WTC11 (cell line): ENCODE data around the gene NHERF2. TPM values are rescaled to one million over a fixed set of nuclear protein-coding genes. Genes with fewer than 3 reads are reported as not detected.

ENCODE experiments used
- ATAC-seq: fragments of 200-7000 bp; cut with Tn5 transposase; 2 replicates; pipeline ENCODE4 v1.10.0; 2021; ENCODE audit warnings: mild to moderate bottlenecking, moderate library complexity
- CTCF ChIA-PET: fragments of 300-600 bp; sonication (Branson Sonifier 250); formaldehyde crosslinking; loops from one replicate; lab custom pipeline; 2021; ENCODE audit warnings: antibody characterized with exemption; lab: Charles Lee
- POLR2A ChIA-PET: fragments of 350-600 bp; sonication (Branson Sonifier 250); formaldehyde crosslinking; loops from one replicate; lab custom pipeline; 2021; ENCODE audit warnings: antibody characterized with exemption; lab: Charles Lee
- DNase-seq: peaks from one replicate; pipeline ENCODE4 v3.0.0; 2021; ENCODE audit warnings: low spot score
- H3K27ac Mint-ChIP-seq: 2 replicates; pipeline ENCODE4 v1.8.0; 2021; ENCODE audit warnings: mixed read lengths
- H3K27me3 Mint-ChIP-seq: 2 replicates; pipeline ENCODE4 v1.8.0; 2021; ENCODE audit warnings: low read depth, mild to moderate bottlenecking, moderate library complexity, mixed read lengths
- H3K36me3 Mint-ChIP-seq: 2 replicates; pipeline ENCODE4 v1.8.0; 2021; ENCODE audit warnings: mixed read lengths
- H3K4me1 Mint-ChIP-seq: 2 replicates; pipeline ENCODE4 v1.8.0; 2022; ENCODE audit warnings: mixed read lengths
- H3K4me3 Mint-ChIP-seq: 2 replicates; pipeline ENCODE4 v1.8.0; 2021; ENCODE audit warnings: mild to moderate bottlenecking, moderate library complexity, mixed read lengths
- H3K9me3 Mint-ChIP-seq: 2 replicates; pipeline ENCODE4 v1.8.0; 2021; ENCODE audit warnings: mixed read lengths
- ATF1 ChIP-seq: sonication (generic); formaldehyde crosslinking; IDR thresholded peaks from 2 replicates; pipeline ENCODE4 v1.8.1; 2023; ENCODE audit warnings: mild to moderate bottlenecking, moderate library complexity, missing genetic modification reagents
- ATF3 ChIP-seq: sonication (generic); formaldehyde crosslinking; conservative IDR thresholded peaks from 2 replicates; pipeline ENCODE4 v1.8.1; 2022; ENCODE audit warnings: mild to moderate bottlenecking, missing genetic modification reagents
- ATF6 ChIP-seq: sonication (generic); formaldehyde crosslinking; IDR thresholded peaks from 2 replicates; pipeline ENCODE4 v1.8.1; 2023; ENCODE audit warnings: mild to moderate bottlenecking, missing genetic modification reagents
- FOXK1 ChIP-seq: sonication (generic); formaldehyde crosslinking; IDR thresholded peaks from 2 replicates; pipeline ENCODE4 v1.8.0; 2022; ENCODE audit warnings: mild to moderate bottlenecking, moderate library complexity, missing genetic modification reagents
- GABPB1 ChIP-seq: sonication (generic); formaldehyde crosslinking; IDR thresholded peaks from 2 replicates; pipeline ENCODE4 v1.8.1; 2023; ENCODE audit warnings: mild to moderate bottlenecking, missing genetic modification reagents
- GRHL2 ChIP-seq: fragments of 250-450 bp; sonication (Bioruptor Pico); IDR thresholded peaks from 2 replicates; pipeline ENCODE4 v1.8.0; 2022; ENCODE audit warnings: mild to moderate bottlenecking, moderate library complexity; ENCODE audit not compliant: insufficient replicate concordance, severe bottlenecking
- NFE2L1 ChIP-seq: sonication (generic); formaldehyde crosslinking; IDR thresholded peaks from 2 replicates; pipeline ENCODE4 v1.8.1; 2023; ENCODE audit warnings: missing genetic modification reagents
- NFYB ChIP-seq: sonication (generic); formaldehyde crosslinking; conservative IDR thresholded peaks from 2 replicates; pipeline ENCODE4 v1.8.0; 2022; ENCODE audit warnings: low read depth, missing genetic modification reagents
- NR3C1 ChIP-seq: sonication (generic); formaldehyde crosslinking; conservative IDR thresholded peaks from 2 replicates; pipeline ENCODE4 v1.8.1; 2023; ENCODE audit warnings: low read depth, mild to moderate bottlenecking, missing genetic modification reagents
- PRDM15 ChIP-seq: sonication (generic); formaldehyde crosslinking; IDR thresholded peaks from 2 replicates; pipeline ENCODE4 v1.8.0; 2022; ENCODE audit warnings: missing genetic modification reagents
- SOX15 ChIP-seq: fragments of 250-450 bp; sonication (Bioruptor Pico); IDR thresholded peaks from 2 replicates; pipeline ENCODE4 v1.9.0; 2021; ENCODE audit warnings: mild to moderate bottlenecking
- TEAD4 ChIP-seq: sonication (generic); formaldehyde crosslinking; IDR thresholded peaks from 2 replicates; pipeline ENCODE4 v1.8.0; 2022; ENCODE audit warnings: mild to moderate bottlenecking, missing genetic modification reagents
- USF2 ChIP-seq: sonication (generic); formaldehyde crosslinking; IDR thresholded peaks from 2 replicates; pipeline ENCODE4 v1.8.1; 2023; ENCODE audit warnings: mild to moderate bottlenecking, missing genetic modification reagents, moderate library complexity
- ZBTB21 ChIP-seq: sonication (generic); formaldehyde crosslinking; IDR thresholded peaks from 2 replicates; pipeline ENCODE4 v1.8.1; 2023; ENCODE audit warnings: mild to moderate bottlenecking, missing genetic modification reagents, borderline replicate concordance
- ZNF121 ChIP-seq: sonication (generic); formaldehyde crosslinking; IDR thresholded peaks from 2 replicates; pipeline ENCODE4 v1.8.0; 2023; ENCODE audit warnings: missing genetic modification reagents
- ZNF219 ChIP-seq: sonication (generic); formaldehyde crosslinking; IDR thresholded peaks from 2 replicates; pipeline ENCODE4 v1.8.0; 2023; ENCODE audit warnings: missing genetic modification reagents, mild to moderate bottlenecking, borderline replicate concordance
- ZNF263 ChIP-seq: sonication (generic); formaldehyde crosslinking; IDR thresholded peaks from 2 replicates; pipeline ENCODE4 v1.8.1; 2022; ENCODE audit warnings: low read depth, mild to moderate bottlenecking, moderate library complexity, missing genetic modification reagents
- ZNF416 ChIP-seq: fragments of 250-450 bp; sonication (Bioruptor Pico); IDR thresholded peaks from 2 replicates; pipeline ENCODE4 v1.9.0; 2021; ENCODE audit warnings: mild to moderate bottlenecking, inconsistent platforms
- ZNF423 ChIP-seq: fragments of 250-450 bp; sonication (Bioruptor Pico); IDR thresholded peaks from 2 replicates; pipeline ENCODE4 v2.1.2; 2022; ENCODE audit warnings: mild to moderate bottlenecking, moderate library complexity
- total RNA-seq: library from RNA; stranded (reverse); gene quantifications from 3 replicates; pipeline ENCODE4 v1.2.3, GENCODE V29; 2021

The NHERF2 gene
- total RNA-seq, 1 experiment from 2014 or later: 31.1 TPM

- Mint-ChIP-seq H3K4me1 (no peaks in the 10 kb centered on the region), H3K27ac (no peak overlapping the region), H3K4me3 (no peak overlapping the region), H3K27me3 (no peaks in the 10 kb centered on the region), H3K36me3 (no peaks in the 10 kb centered on the region)
- DNase-seq: no peak
- POLR2A ChIA-PET: no interaction called here
- no peak for TF ChIP-seq PRDM15 (CRISPR knock-in tag)
- TF ChIP-seq NR3C1: no peak
- no peak for TF ChIP-seq GRHL2 (CRISPR knock-in tag)
- no peak for TF ChIP-seq FOXK1 (CRISPR knock-in tag)
- no peak for TF ChIP-seq ATF1 (CRISPR knock-in tag)
- TF ChIP-seq GABPB1 (CRISPR knock-in tag): no peak
- no peak for TF ChIP-seq ZNF121 (CRISPR knock-in tag)
- TF ChIP-seq, all 79 proteins: peak for 0
- H3K9me3 Mint-ChIP-seq: no peaks in the 10 kb centered on the region
- no peak for ATAC-seq
- CTCF ChIA-PET: interaction anchor here (1.4 to 2.3 kb wide), 3 partner anchors 13 to 104 kb away, joined by 4 to 12 read pairs (median 6); no protein-coding TSS in a partner anchor
These were observed 9.7 kb downstream of the NHERF2 start for GRCh38 chr16:2036200-2036966.

GRCh38 chr16:2037115-2037514 lies 10.4 kb downstream of the NHERF2 start:
- TF ChIP-seq ZBTB21 (CRISPR knock-in tag) (no peak), ZNF416 (no peak), ZNF219 (CRISPR knock-in tag) (no peak), NFYB (CRISPR knock-in tag) (no peak)
- Mint-ChIP-seq H3K9me3 (no peaks in the 10 kb centered on the region), H3K4me3 (no peak overlapping the region), H3K27ac (no peak overlapping the region), H3K36me3 (no peaks in the 10 kb centered on the region), H3K4me1 (no peaks in the 10 kb centered on the region), H3K27me3 (no peaks in the 10 kb centered on the region)
- ChIA-PET POLR2A (no interaction called here), CTCF (interaction anchor here (1.4 kb wide), 1 partner anchor 103 kb away, joined by 4 read pairs; no protein-coding TSS in a partner anchor)
- no peak for DNase-seq
- no peak for ATAC-seq

GRCh38 chr16:2037647-2038381 lies 11.1 kb downstream of the NHERF2 start:
- no peaks in the 10 kb centered on the region for H3K27me3 Mint-ChIP-seq
- H3K36me3 Mint-ChIP-seq: no peaks in the 10 kb centered on the region
- POLR2A ChIA-PET: no interaction called here
- H3K9me3 Mint-ChIP-seq: no peaks in the 10 kb centered on the region
- TF ChIP-seq ZNF423 (CRISPR knock-in tag) (no peak), PRDM15 (CRISPR knock-in tag) (no peak), NFE2L1 (CRISPR knock-in tag) (no peak), ATF6 (CRISPR knock-in tag) (no peak), USF2 (no peak), ZNF121 (CRISPR knock-in tag) (no peak), ATF3 (CRISPR knock-in tag) (no peak), ZBTB21 (CRISPR knock-in tag) (no peak), TEAD4 (CRISPR knock-in tag) (no peak), ZNF263 (CRISPR knock-in tag) (no peak), SOX15 (CRISPR knock-in tag) (no peak)
- CTCF ChIA-PET: interaction anchor here (0.6 to 1.4 kb wide), 3 partner anchors 14 to 103 kb away, joined by 3 to 4 read pairs (median 3); no protein-coding TSS in a partner anchor
- ATAC-seq (no peak), DNase-seq (no peak)
- H3K4me1 Mint-ChIP-seq: no peaks in the 10 kb centered on the region
- H3K4me3 Mint-ChIP-seq: no peak overlapping the region
- peak overlapping the region; percentile 74; the same call in 1 of the 2 replicates for H3K27ac Mint-ChIP-seq
